Nephron progenitor cell (in vitro differentiated cells): ENCODE data around the gene DACH1.

Experiments used
- DNase-seq: peaks from one replicate; pipeline ENCODE4 v3.0.0; 2021
- H3K27ac Mint-ChIP-seq: 2 replicates; pipeline ENCODE4 v1.8.0; 2021; ENCODE audit warnings: mild to moderate bottlenecking, moderate library complexity, mixed read lengths
- H3K27me3 Mint-ChIP-seq: 2 replicates; pipeline ENCODE4 v1.8.0; 2021; ENCODE audit warnings: mild to moderate bottlenecking, low read depth, mixed read lengths; ENCODE audit not compliant: poor library complexity
- H3K36me3 Mint-ChIP-seq: 2 replicates; pipeline ENCODE4 v1.8.0; 2021; ENCODE audit warnings: low read depth, mixed read lengths
- H3K4me1 Mint-ChIP-seq: 2 replicates; pipeline ENCODE4 v1.8.0; 2021; ENCODE audit warnings: mixed read lengths
- H3K4me3 Mint-ChIP-seq: 2 replicates; pipeline ENCODE4 v1.8.0; 2021; ENCODE audit warnings: mild to moderate bottlenecking, moderate library complexity, mixed read lengths
- H3K9me3 Mint-ChIP-seq: 2 replicates; pipeline ENCODE4 v1.8.0; 2021; ENCODE audit warnings: mild to moderate bottlenecking, moderate library complexity, mixed read lengths
- TF ChIP-seq, protein P1 (sequence below): fragments of 200-600 bp; sonication (generic); IDR thresholded peaks from 2 replicates; pipeline ENCODE4 v1.5.0; 2021; ENCODE audit warnings: antibody characterized with exemption

Gene DACH1

DNA sequence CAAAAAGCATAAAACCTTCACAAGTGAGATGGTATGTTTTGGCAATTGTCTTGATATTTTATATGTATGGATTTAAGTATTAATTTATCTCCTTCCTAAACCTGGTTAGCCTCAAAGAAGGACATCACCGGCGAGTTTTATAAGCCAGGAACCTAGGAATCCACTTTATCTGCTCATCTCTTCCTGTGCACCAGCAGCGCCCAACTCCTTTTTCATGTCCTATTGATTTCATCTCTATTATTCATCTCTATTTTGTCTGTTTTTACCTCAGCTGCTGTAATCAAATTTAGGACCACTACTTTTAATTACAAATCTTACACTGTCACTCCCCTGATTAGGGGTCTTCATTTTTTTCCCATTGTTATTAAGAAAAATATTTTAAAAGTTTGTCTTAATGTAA lies 286.4 kb downstream of the DACH1 start:
- Mint-ChIP-seq H3K4me3 (no peak overlapping the region), H3K36me3 (no peaks in the 10 kb centered on the region), H3K4me1 (peaks cover 18% of the 10 kb centered on the region), H3K27ac (no peak overlapping the region), H3K9me3 (no peaks in the 10 kb centered on the region), H3K27me3 (peaks cover 4% of the 10 kb centered on the region)
- no peak for DNase-seq
- TF ChIP-seq, protein P1, sequence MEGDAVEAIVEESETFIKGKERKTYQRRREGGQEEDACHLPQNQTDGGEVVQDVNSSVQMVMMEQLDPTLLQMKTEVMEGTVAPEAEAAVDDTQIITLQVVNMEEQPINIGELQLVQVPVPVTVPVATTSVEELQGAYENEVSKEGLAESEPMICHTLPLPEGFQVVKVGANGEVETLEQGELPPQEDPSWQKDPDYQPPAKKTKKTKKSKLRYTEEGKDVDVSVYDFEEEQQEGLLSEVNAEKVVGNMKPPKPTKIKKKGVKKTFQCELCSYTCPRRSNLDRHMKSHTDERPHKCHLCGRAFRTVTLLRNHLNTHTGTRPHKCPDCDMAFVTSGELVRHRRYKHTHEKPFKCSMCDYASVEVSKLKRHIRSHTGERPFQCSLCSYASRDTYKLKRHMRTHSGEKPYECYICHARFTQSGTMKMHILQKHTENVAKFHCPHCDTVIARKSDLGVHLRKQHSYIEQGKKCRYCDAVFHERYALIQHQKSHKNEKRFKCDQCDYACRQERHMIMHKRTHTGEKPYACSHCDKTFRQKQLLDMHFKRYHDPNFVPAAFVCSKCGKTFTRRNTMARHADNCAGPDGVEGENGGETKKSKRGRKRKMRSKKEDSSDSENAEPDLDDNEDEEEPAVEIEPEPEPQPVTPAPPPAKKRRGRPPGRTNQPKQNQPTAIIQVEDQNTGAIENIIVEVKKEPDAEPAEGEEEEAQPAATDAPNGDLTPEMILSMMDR: no peak

- no peak overlapping the region for H3K4me3 Mint-ChIP-seq
- TF ChIP-seq, protein P1: no peak
- peaks cover under 1% of the 10 kb centered on the region for H3K36me3 Mint-ChIP-seq
- H3K9me3 Mint-ChIP-seq: no peaks in the 10 kb centered on the region
- DNase-seq: no peak
- no peak overlapping the region for H3K27ac Mint-ChIP-seq
- H3K27me3 Mint-ChIP-seq: peaks cover 4% of the 10 kb centered on the region
- peaks cover 6% of the 10 kb centered on the region for H3K4me1 Mint-ChIP-seq
Measured at GRCh38 chr13:71578048-71578447, 289.0 kb downstream of the DACH1 start.

DNA sequence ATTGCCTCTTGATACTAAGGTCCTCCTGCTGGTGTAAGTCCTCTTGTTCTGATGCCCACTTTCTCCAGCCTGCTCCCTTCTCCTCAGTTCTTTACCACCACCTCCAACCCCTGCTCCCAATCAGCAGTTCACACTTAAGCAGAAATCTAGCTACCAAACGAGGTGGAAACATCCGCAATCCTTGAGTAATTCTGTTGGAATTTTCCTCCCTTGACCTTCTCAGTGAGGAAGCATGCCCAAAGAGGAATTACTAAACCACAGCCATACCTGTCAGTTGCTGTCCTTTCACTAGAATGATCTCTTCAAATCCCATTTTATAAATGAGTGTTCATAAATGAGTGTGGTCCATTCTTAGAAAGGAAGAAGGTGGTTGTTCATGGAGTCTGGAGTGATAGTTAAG lies 289.9 kb downstream of the DACH1 start:
- DNase-seq: no peak
- H3K9me3 Mint-ChIP-seq: no peaks in the 10 kb centered on the region
- peaks cover 10% of the 10 kb centered on the region for H3K36me3 Mint-ChIP-seq
- peaks cover 6% of the 10 kb centered on the region for H3K4me1 Mint-ChIP-seq
- no peak overlapping the region for H3K4me3 Mint-ChIP-seq
- peaks cover 4% of the 10 kb centered on the region for H3K27me3 Mint-ChIP-seq
- TF ChIP-seq, protein P1: no peak
- H3K27ac Mint-ChIP-seq: peak overlapping the region; percentile 33

GRCh38 chr13:71576571-71576970 lies 290.4 kb downstream of the DACH1 start:
- Mint-ChIP-seq H3K27ac (peak overlapping the region; percentile 33), H3K4me1 (peaks cover 6% of the 10 kb centered on the region), H3K27me3 (peaks cover 4% of the 10 kb centered on the region), H3K4me3 (no peak overlapping the region), H3K36me3 (peaks cover 16% of the 10 kb centered on the region), H3K9me3 (no peaks in the 10 kb centered on the region)
- DNase-seq: no peak
- TF ChIP-seq, protein P1: no peak

DNA sequence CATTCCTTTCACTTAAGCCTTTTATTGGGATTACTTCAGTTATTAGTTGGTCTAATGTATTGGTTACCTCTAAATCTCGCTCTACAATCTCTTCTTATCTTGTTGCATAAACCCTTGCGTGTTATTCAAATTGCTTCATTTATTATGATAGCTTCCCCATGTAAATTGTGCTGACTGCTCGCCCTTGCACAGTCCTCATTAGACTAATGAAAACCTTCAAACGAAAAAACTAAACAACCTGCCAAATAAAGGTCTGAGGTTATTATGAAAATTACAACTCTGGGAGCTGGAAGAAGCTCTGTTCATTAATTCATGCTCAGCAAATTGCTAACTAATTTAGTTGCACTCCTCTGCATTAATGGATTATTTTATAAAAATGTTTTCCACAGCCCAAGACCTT lies 320.1 kb downstream of the DACH1 start:
- Mint-ChIP-seq H3K9me3 (no peaks in the 10 kb centered on the region), H3K4me3 (no peak overlapping the region), H3K4me1 (no peaks in the 10 kb centered on the region), H3K27ac (no peak overlapping the region), H3K27me3 (no peaks in the 10 kb centered on the region), H3K36me3 (peaks cover 13% of the 10 kb centered on the region)
- no peak for DNase-seq
- TF ChIP-seq, protein P1: no peak

- Mint-ChIP-seq H3K27me3 (no peaks in the 10 kb centered on the region), H3K4me1 (no peaks in the 10 kb centered on the region), H3K27ac (no peak overlapping the region), H3K9me3 (no peaks in the 10 kb centered on the region), H3K36me3 (peaks cover 15% of the 10 kb centered on the region), H3K4me3 (no peak overlapping the region)
- DNase-seq: no peak
- TF ChIP-seq, protein P1: no peak
Measured at GRCh38 chr13:71540098-71540497, 326.9 kb downstream of the DACH1 start.
